Left hindlimb (tissue), 1 donor: ENCODE results near the gene TENM4.

Experiments
- DNase-seq: peaks from one replicate; pipeline ENCODE4 v3.0.0-alpha.2; 2018

Gene TENM4

GRCh38 chr11:78666675-78667160 lies 774.1 kb downstream of the TENM4 start:
- no peak for DNase-seq

- DNase-seq, result no peak
Observed at GRCh38 chr11:78664636-78665035, 776.2 kb downstream of the TENM4 start.

- no peak for DNase-seq
Observed at GRCh38 chr11:78662811-78663210, 778.0 kb downstream of the TENM4 start.

- no peak for DNase-seq
Observed at GRCh38 chr11:78660471-78660870, 780.4 kb downstream of the TENM4 start.

- no peak for DNase-seq
Observed at GRCh38 chr11:78659326-78660270, 781.2 kb downstream of the TENM4 start.

GRCh38 chr11:78657968-78658839 lies 782.6 kb downstream of the TENM4 start:
- DNase-seq, result no peak

- no peak for DNase-seq
Observed at GRCh38 chr11:78657441-78657840, 783.4 kb downstream of the TENM4 start.

- no peak for DNase-seq
Observed at GRCh38 chr11:78656984-78657383, 783.8 kb downstream of the TENM4 start.

GRCh38 chr11:78656327-78656726 lies 784.5 kb downstream of the TENM4 start:
- no peak for DNase-seq

GRCh38 chr11:78655561-78655960 lies 785.3 kb downstream of the TENM4 start:
- DNase-seq, result no peak

- no peak for DNase-seq
Observed at GRCh38 chr11:78654866-78655265, 786.0 kb downstream of the TENM4 start.

- DNase-seq, result no peak
Observed at GRCh38 chr11:78654071-78654470, 786.8 kb downstream of the TENM4 start.

- no peak for DNase-seq
Observed at GRCh38 chr11:78653294-78653909, 787.4 kb downstream of the TENM4 start.

- DNase-seq, result no peak
Observed at GRCh38 chr11:78652843-78653239, 788.0 kb downstream of the TENM4 start.

- no peak for DNase-seq
Observed at GRCh38 chr11:78651923-78652842, 788.6 kb downstream of the TENM4 start.

GRCh38 chr11:78651136-78651775 lies 789.6 kb downstream of the TENM4 start:
- DNase-seq, result no peak

GRCh38 chr11:78649361-78650215 lies 791.2 kb downstream of the TENM4 start:
- DNase-seq, result no peak

- DNase-seq, result no peak
Observed at GRCh38 chr11:78647986-78648875, 792.6 kb downstream of the TENM4 start.

- DNase-seq, result no peak
Observed at GRCh38 chr11:78647266-78647915, 793.4 kb downstream of the TENM4 start.
